Effector memory CD8-positive, alpha-beta T cell (primary cell): ENCODE results near the gene TUBD1.
"Not testable (repeated sequence)": the region's sequence is repeated elsewhere in the genome, so short reads cannot be mapped to it uniquely, and the experiment has no call there.

ENCODE experiments used
- ATAC-seq: fragments of 150-1000 bp; cut with Tn5 transposase; replicated peaks from 2 replicates; pipeline ENCODE4 v1.10.0; 2021; ENCODE audit warnings: mild to moderate bottlenecking, moderate library complexity
- DNase-seq, 3 experiments: peaks; one replicate each; pipeline ENCODE4 v3.0.0; 2021
- H3K27ac Mint-ChIP-seq, 2 donors: one replicate each; pipeline ENCODE4 v1.8.0; 2022; ENCODE audit warnings: mild to moderate bottlenecking in 2 of 2, mixed read lengths in 2 of 2, moderate library complexity in 2 of 2
- H3K27me3 Mint-ChIP-seq, 2 donors: one replicate each; pipeline ENCODE4 v1.8.0; 2022; ENCODE audit warnings: mixed read lengths in 2 of 2
- H3K36me3 Mint-ChIP-seq: one replicate; pipeline ENCODE4 v1.8.0; 2022; ENCODE audit warnings: mild to moderate bottlenecking, moderate library complexity, mixed read lengths; ENCODE audit not compliant: insufficient read depth
- H3K4me1 Mint-ChIP-seq, 2 donors: one replicate each; pipeline ENCODE4 v1.8.0; 2022; ENCODE audit warnings: low read depth in 2 of 2, mixed read lengths in 2 of 2
- H3K4me3 Mint-ChIP-seq, 2 donors: one replicate each; pipeline ENCODE4 v1.8.0; 2022; ENCODE audit warnings: mild to moderate bottlenecking in 2 of 2, mixed read lengths in 2 of 2, moderate library complexity in 2 of 2
- H3K9me3 Mint-ChIP-seq, 2 donors: one replicate each; pipeline ENCODE4 v1.8.0; 2022; ENCODE audit warnings: mixed read lengths in 2 of 2

Gene TUBD1

GRCh38 chr17:59832883-59833379 lies 59.8 kb downstream of the TUBD1 start:
- no peak overlapping the region for H3K4me3 Mint-ChIP-seq
- H3K4me1 Mint-ChIP-seq: peaks cover 20 to 36% of the 10 kb centered on the region in 2 donors
- no peaks in the 10 kb centered on the region for H3K9me3 Mint-ChIP-seq
- H3K27me3 Mint-ChIP-seq: no peaks in the 10 kb centered on the region
- H3K27ac Mint-ChIP-seq: no peak overlapping the region
- ATAC-seq (no peak), DNase-seq (no peak)
- H3K36me3 Mint-ChIP-seq: peaks cover 24% of the 10 kb centered on the region

DNA sequence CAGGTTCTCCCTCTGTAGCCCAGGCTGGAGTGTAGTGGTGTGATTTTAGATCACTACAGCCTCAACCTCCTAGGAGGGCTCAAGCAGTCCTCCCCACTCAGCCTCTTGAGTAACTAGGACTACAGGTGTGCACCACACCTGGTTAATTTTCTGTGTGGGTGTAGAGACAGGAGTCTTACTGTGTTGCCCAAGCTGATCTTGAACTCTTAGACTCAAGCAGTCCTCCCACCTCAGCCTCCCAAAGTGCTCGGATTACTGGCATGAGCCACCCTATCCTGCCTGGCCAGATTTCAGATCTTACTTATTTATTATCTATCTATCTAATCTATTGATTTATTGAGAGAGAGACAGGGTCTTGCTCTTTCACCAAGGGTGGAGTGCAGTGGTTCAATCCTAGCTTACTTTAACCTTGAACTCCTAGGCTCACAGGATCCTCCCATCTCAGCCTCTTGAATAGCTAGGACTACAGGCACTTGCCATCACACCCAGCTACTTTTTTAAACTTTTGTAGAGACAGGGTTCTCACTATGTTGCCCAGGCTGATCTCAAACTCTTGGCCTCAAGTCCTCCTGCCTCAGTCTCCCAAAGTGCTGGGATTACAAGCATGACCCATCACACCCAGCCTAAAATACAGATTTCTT lies 61.8 kb downstream of the TUBD1 start:
- ATAC-seq: no peak
- H3K27me3 Mint-ChIP-seq: no peaks in the 10 kb centered on the region
- H3K9me3 Mint-ChIP-seq: no peaks in the 10 kb centered on the region
- H3K27ac Mint-ChIP-seq: peak overlapping the region; percentile 95 to 97
- peaks cover 27 to 48% of the 10 kb centered on the region in 2 donors for H3K4me1 Mint-ChIP-seq
- H3K4me3 Mint-ChIP-seq: no peak overlapping the region
- no peak for DNase-seq
- H3K36me3 Mint-ChIP-seq: peaks cover 16% of the 10 kb centered on the region

DNA sequence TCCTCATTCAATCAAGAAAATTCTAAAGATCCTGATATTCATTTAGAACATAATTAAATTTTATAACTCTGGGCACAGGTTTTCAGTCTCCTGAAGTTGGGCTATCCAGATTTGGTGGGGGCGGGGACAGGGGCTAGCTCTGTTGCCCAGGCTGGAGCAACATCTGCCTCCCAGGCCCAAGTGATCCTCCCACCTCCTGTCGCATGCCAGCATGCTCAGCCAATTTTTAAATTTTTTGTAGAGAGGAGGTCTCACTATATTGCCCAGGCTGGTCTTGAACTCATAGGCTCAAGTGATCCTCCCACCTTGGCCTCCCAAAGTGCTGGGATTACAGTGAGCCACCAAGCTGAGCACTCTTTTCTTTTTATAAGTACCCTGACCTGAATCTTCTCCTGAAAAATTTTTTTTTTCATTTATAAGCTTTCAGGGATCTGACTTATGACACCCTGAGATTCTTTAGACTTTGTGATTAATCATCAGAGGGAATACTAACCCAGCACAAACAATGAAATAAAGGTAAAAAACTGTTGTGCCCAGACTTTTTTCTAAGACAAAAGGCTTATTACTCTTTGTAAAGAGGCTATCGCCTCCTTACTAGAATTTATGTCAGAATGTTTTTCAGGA lies 62.6 kb downstream of the TUBD1 start:
- ATAC-seq: no peak
- DNase-seq: no peak
- no peaks in the 10 kb centered on the region for H3K27me3 Mint-ChIP-seq
- peaks cover 16% of the 10 kb centered on the region for H3K36me3 Mint-ChIP-seq
- H3K4me1 Mint-ChIP-seq: peaks cover 34 to 54% of the 10 kb centered on the region in 2 donors
- H3K27ac Mint-ChIP-seq: peak overlapping the region; percentile 95 to 97
- no peaks in the 10 kb centered on the region for H3K9me3 Mint-ChIP-seq
- peak overlapping the region; percentile 77 to 79 for H3K4me3 Mint-ChIP-seq

GRCh38 chr17:59829217-59830006 lies 63.3 kb downstream of the TUBD1 start:
- DNase-seq (no peak), ATAC-seq (peak; percentile 88)
- peaks cover 16% of the 10 kb centered on the region for H3K36me3 Mint-ChIP-seq
- H3K4me3 Mint-ChIP-seq: peak overlapping the region; percentile 77 to 79
- peak overlapping the region; percentile 95 to 97 for H3K27ac Mint-ChIP-seq
- H3K9me3 Mint-ChIP-seq: no peaks in the 10 kb centered on the region
- H3K27me3 Mint-ChIP-seq: no peaks in the 10 kb centered on the region
- H3K4me1 Mint-ChIP-seq: peaks cover 34 to 54% of the 10 kb centered on the region in 2 donors

DNA sequence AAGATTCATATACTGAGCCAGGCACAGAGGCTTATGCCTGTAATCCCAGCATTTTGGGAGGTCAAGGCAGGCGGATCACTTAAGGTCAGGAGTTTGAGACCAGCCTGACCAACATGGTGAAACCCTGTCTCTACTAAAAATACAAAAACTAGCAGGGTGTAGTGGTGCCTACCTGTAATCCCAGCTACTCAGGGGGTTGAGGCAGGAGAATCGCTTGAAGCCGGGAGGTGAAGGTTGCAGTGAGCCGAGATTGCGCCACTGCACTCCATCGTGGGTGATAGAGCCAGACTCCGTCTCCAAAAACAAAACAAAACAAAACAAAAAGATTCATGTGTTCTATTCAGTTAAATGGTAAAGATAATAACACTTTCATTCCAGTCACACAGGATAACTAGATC lies 63.9 kb downstream of the TUBD1 start:
- peak overlapping the region; percentile 77 to 79 for H3K4me3 Mint-ChIP-seq

GRCh38 chr17:59828478-59828760 lies 64.3 kb downstream of the TUBD1 start:
- Mint-ChIP-seq H3K4me3 (peak overlapping the region; percentile 77 to 79), H3K9me3 (no peaks in the 10 kb centered on the region), H3K4me1 (peaks cover 34 to 54% of the 10 kb centered on the region in 2 donors), H3K27ac (peak overlapping the region; percentile 95 to 97), H3K27me3 (no peaks in the 10 kb centered on the region), H3K36me3 (peaks cover 10% of the 10 kb centered on the region)
- no peak for DNase-seq
- no peak for ATAC-seq

More for the DNA sequence above, 63.9 kb downstream of the TUBD1 start:
- not testable (repeated sequence) for H3K27me3 Mint-ChIP-seq, DNase-seq, H3K9me3 Mint-ChIP-seq
- H3K4me1 Mint-ChIP-seq: peaks cover 34 to 54% of the 10 kb centered on the region in 2 donors
- ATAC-seq: peak; percentile 31
- peaks cover 13% of the 10 kb centered on the region for H3K36me3 Mint-ChIP-seq
- H3K27ac Mint-ChIP-seq: peak overlapping the region; percentile 95 to 97

- Mint-ChIP-seq H3K27ac (peak overlapping the region; percentile 95 to 97), H3K4me1 (peaks cover 34 to 50% of the 10 kb centered on the region in 2 donors), H3K9me3 (no peaks in the 10 kb centered on the region), H3K36me3 (peaks cover 13% of the 10 kb centered on the region), H3K27me3 (no peaks in the 10 kb centered on the region), H3K4me3 (peak overlapping the region; percentile 77 to 79)
- ATAC-seq (peak; percentile 23), DNase-seq (no peak)
Observed at GRCh38 chr17:59827721-59828477, 64.8 kb downstream of the TUBD1 start.

DNA sequence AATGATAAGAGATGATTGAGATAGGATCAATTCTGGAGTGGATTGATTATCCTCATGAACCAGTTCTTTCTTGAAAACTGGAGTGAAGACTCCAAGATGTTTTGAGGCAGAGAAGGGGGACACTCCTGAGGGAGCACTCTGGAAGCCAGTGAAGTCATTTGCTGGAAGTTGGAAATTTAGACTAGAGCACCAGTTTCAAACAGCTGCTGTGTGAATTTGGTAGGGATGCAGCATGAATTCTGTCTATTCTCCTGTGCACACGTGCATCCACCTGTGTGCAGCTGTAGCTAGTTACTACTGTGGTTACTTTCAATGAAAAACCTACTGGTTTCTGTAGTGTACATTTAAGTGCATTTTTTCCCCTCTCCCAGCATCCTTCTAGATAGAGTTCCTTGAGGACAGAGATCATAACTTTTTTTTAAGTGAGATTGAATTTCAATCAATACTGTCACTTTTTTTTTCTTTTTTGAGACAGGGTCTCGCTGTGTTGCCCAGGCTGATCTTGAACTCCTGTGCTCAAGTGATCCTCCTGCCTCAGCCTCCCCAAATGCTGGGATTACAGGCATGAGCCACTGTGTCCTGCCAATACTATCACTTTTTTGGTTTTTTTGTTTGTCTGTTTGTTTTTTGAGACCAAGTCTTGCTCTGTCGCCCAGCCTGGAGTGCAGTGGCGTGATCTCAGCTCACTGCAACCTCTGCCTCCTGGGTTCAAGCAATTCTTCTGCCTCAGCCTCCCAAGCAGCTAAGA lies 65.9 kb downstream of the TUBD1 start:
- no peak for DNase-seq
- Mint-ChIP-seq H3K4me1 (peaks cover 34 to 50% of the 10 kb centered on the region in 2 donors), H3K9me3 (no peaks in the 10 kb centered on the region), H3K27me3 (no peaks in the 10 kb centered on the region), H3K36me3 (peaks cover 16% of the 10 kb centered on the region), H3K4me3 (peak overlapping the region; percentile 30 to 79), H3K27ac (peak overlapping the region; percentile 95 to 97)
- ATAC-seq: no peak

DNA sequence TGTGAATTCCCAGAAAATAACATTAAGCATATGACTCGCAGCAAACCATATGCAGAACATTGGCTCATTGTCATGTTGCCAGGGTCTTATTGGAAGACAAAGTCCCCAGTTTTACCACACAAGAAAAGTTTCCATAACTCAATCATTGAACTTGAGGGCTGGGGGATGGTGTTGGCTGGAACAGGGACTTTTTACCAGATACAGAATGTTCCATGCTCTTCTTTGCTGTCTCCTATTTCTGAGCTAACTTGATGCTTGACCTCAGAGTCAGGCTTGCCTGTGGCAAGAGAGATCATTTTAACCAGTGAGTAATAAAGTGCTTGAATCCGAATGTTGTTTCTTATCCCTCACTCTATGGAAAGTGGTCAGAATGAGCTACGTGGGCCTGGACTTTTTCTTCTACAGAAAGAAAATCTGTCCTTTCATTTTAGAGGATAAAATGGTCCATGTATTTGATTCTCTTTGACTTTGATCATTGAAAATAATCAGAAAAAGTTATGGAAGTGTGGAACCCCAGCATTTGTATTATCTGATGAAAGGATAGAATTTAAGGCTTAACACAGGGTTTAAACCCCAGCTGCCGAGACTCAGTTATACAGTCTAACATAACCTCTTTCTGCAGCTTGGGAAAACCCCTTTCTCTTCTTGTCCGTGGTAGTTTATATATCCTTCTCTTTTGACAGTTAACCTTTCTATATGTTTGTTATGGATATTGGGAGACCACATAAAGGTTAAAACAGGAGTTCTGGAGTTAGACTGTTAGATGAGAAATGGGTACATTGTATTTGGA lies 67.0 kb downstream of the TUBD1 start:
- Mint-ChIP-seq H3K36me3 (peaks cover 14% of the 10 kb centered on the region), H3K4me1 (peaks cover 34 to 45% of the 10 kb centered on the region in 2 donors), H3K27ac (peak overlapping the region; percentile 95 to 97), H3K9me3 (no peaks in the 10 kb centered on the region), H3K4me3 (peak overlapping the region; percentile 30 to 79), H3K27me3 (no peaks in the 10 kb centered on the region)
- no peak for DNase-seq
- no peak for ATAC-seq

DNA sequence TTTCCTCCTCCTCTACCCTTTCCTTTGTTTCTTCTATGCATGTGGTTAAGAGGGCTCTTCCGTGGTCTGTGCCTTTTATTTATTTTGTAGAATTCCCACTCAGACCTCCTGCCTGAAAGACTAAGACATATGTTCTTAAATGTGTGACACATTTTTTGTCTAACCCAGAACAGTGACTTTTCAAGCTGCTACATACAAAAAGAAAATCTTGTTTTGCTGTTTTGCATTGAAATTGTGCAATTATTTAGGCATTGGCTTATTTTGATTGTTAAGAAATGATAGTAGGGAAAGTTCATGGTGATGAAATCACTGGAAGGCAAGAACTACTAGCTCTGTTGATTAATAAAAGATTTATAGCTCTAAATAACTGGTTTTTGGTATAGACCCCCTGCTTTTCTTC lies 76.8 kb downstream of the TUBD1 start:
- H3K27me3 Mint-ChIP-seq: no peaks in the 10 kb centered on the region
- ATAC-seq (no peak), DNase-seq (no peak)
- no peak overlapping the region for H3K4me3 Mint-ChIP-seq
- peaks cover 17% of the 10 kb centered on the region for H3K36me3 Mint-ChIP-seq
- H3K27ac Mint-ChIP-seq: peak overlapping the region in 1 of 2 donors; percentile 4
- no peaks in the 10 kb centered on the region for H3K9me3 Mint-ChIP-seq
- peaks cover 8 to 12% of the 10 kb centered on the region in 2 donors for H3K4me1 Mint-ChIP-seq

- H3K9me3 Mint-ChIP-seq: no peaks in the 10 kb centered on the region
- no peak for ATAC-seq
- H3K27me3 Mint-ChIP-seq: no peaks in the 10 kb centered on the region
- peaks cover 8 to 12% of the 10 kb centered on the region in 2 donors for H3K4me1 Mint-ChIP-seq
- H3K4me3 Mint-ChIP-seq: no peak overlapping the region
- H3K36me3 Mint-ChIP-seq: peaks cover 26% of the 10 kb centered on the region
- H3K27ac Mint-ChIP-seq: no peak overlapping the region
- DNase-seq: no peak
Observed at GRCh38 chr17:59814685-59815084, 78.1 kb downstream of the TUBD1 start.

DNA sequence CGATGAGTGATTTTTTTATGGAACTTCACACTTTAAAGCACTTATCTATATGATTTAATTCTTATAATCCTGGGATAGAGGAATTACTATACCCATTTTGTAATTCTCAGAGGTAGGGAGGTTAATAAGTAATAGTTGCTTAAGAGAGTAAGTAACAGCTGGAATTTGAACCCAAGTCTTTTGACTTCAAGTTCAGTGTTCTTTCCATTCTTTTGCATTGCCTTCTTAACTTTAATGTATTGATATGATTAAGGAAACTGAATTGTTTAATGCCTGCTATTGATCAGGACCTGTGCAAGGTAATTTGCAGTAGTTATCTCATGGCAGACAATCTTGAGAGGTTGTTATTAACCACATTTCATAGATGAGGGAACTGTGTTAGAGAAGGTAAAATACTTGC lies 78.5 kb downstream of the TUBD1 start:
- H3K27ac Mint-ChIP-seq: no peak overlapping the region
- H3K4me1 Mint-ChIP-seq: peaks cover 8 to 12% of the 10 kb centered on the region in 2 donors
- H3K9me3 Mint-ChIP-seq: no peaks in the 10 kb centered on the region
- peaks cover 25% of the 10 kb centered on the region for H3K36me3 Mint-ChIP-seq
- DNase-seq (no peak), ATAC-seq (no peak)
- no peaks in the 10 kb centered on the region for H3K27me3 Mint-ChIP-seq
- no peak overlapping the region for H3K4me3 Mint-ChIP-seq
